HepG2 (cell line): Measurements from ENCODE around the gene AHRR. TPM values are rescaled to one million over a fixed set of nuclear protein-coding genes. Genes with fewer than 3 reads are reported as not detected.

ENCODE experiments used
- ATAC-seq: fragments of 200-7000 bp; cut with Tn5 transposase; 3 replicates; pipeline ENCODE4 v1.9.1; 2020; ENCODE audit warnings: mild to moderate bottlenecking, moderate library complexity
- BruUV-seq: library from RNA; stranded (reverse); fragments of 400-500 nt; replicated peaks from 2 replicates; lab custom pipeline; 2021; lab: Mats Ljungman, UMichigan
- CTCF ChIA-PET: fragments of 300-600 bp; formaldehyde crosslinking; extraction: SDS; loops from one replicate; lab custom pipeline; 2021; ENCODE audit warnings: low total read pairs, inconsistent platforms, low intra/inter-chr PET ratio; lab: Yijun Ruan, JAX
- POLR2A ChIA-PET: fragments of 350-600 bp; sonication (Branson Sonifier 250); formaldehyde crosslinking; loops from one replicate; lab custom pipeline; 2020; ENCODE audit warnings: antibody characterized with exemption, inconsistent platforms; lab: Yijun Ruan, JAX
- DNase-seq: peaks from one replicate; pipeline ENCODE4 v3.0.0-alpha.2; 2015; ENCODE audit warnings: low spot score
- FAIRE-seq: peaks from 3 replicates; lab custom pipeline; 2011; peaks lifted over from hg19 to GRCh38; lab: Jason Lieb, UNC
- H2AFZ ChIP-seq: one replicate; pipeline ENCODE4 v1.6.1; 2011; ENCODE audit warnings: low read length, inconsistent platforms
- H3K27ac ChIP-seq: fragments of 300-600 bp; 3 replicates; pipeline ENCODE4 v1.8.0; 2011; ENCODE audit warnings: mixed run types, mild to moderate bottlenecking, mixed read lengths, low read length, inconsistent platforms; ENCODE audit not compliant: insufficient read depth; ENCODE audit errors: extremely low read length
- H3K27me3 ChIP-seq, 2 experiments: fragments of 200-600 bp in 1 of 2; 2 replicates in 1 of 2; 3 replicates in 1 of 2; pipeline versions ENCODE4 v1.6.0 to v1.8.0; 2011; ENCODE audit warnings: low read length in 2 of 2, mild to moderate bottlenecking in 2 of 2, moderate library complexity in 2 of 2, inconsistent platforms in 1 of 2; ENCODE audit not compliant: insufficient read depth in 2 of 2, control insufficient read depth in 1 of 2
- H3K36me3 ChIP-seq, 2 experiments: fragments of 200-600 bp in 1 of 2; replicated peaks in 1 of 2; 2 replicates in 1 of 2; 3 replicates in 1 of 2; pipeline versions ENCODE4 v1.5.1 to v1.8.0; 2011; ENCODE audit warnings: low read length in 2 of 2, inconsistent platforms in 1 of 2; ENCODE audit not compliant: insufficient read depth in 2 of 2, control insufficient read depth in 1 of 2
- H3K4me1 ChIP-seq: 2 replicates; pipeline ENCODE4 v1.5.1; 2012; ENCODE audit warnings: low read length, inconsistent platforms; ENCODE audit not compliant: insufficient read depth
- H3K4me2 ChIP-seq: 2 replicates; pipeline ENCODE4 v1.6.0; 2011; ENCODE audit warnings: low read depth, low read length, inconsistent platforms
- H3K4me3 ChIP-seq, 3 experiments: fragments of 200-600 bp in 1 of 3; sonication (generic), shearing (Covaris generic) in 1 of 3; replicated peaks in 1 of 3; 2 replicates each; pipeline ENCODE4 v1.5.1; 2011 to 2016; ENCODE audit warnings: low read length in 3 of 3, inconsistent platforms in 2 of 3, low read depth in 2 of 3, mild to moderate bottlenecking in 2 of 3, control low read depth in 1 of 3, mixed read lengths in 1 of 3; ENCODE audit not compliant: insufficient read depth in 1 of 3
- H3K79me2 ChIP-seq: one replicate; pipeline ENCODE4 v1.6.1; 2011; ENCODE audit warnings: low read length, inconsistent platforms; ENCODE audit not compliant: insufficient read depth
- H3K9ac ChIP-seq: 2 replicates; pipeline ENCODE4 v1.6.0; 2011; ENCODE audit warnings: mild to moderate bottlenecking, low read depth, low read length, inconsistent platforms; ENCODE audit not compliant: insufficient read depth
- H3K9me3 ChIP-seq: 2 replicates; pipeline ENCODE4 v1.5.1; 2012; ENCODE audit warnings: mild to moderate bottlenecking, low read length
- H4K20me1 ChIP-seq: 2 replicates; pipeline ENCODE4 v1.6.0; 2011; ENCODE audit warnings: inconsistent platforms, mild to moderate bottlenecking, low read length, moderate library complexity; ENCODE audit not compliant: insufficient read depth
- AGO1 ChIP-seq: fragments of 200-400 bp; formaldehyde crosslinking; IDR thresholded peaks from 2 replicates; pipeline ENCODE4 v1.6.1; 2017; ENCODE audit warnings: mild to moderate bottlenecking, low read depth, low read length, moderate library complexity; ENCODE audit not compliant: poor library complexity, severe bottlenecking
- AKAP8 ChIP-seq: sonication (generic); formaldehyde crosslinking; IDR thresholded peaks from 2 replicates; pipeline ENCODE4 v1.5.1; 2020; ENCODE audit warnings: mild to moderate bottlenecking, missing genetic modification reagents
- FOXO1 ChIP-seq: sonication (generic); formaldehyde crosslinking; IDR thresholded peaks from 2 replicates; pipeline ENCODE4 v1.4.0; 2020; ENCODE audit warnings: missing genetic modification reagents
- FUBP1 ChIP-seq: sonication (generic); formaldehyde crosslinking; IDR thresholded peaks from 2 replicates; pipeline ENCODE4 v1.5.1; 2020; ENCODE audit warnings: missing genetic modification reagents, mild to moderate bottlenecking, borderline replicate concordance
- HMGXB4 ChIP-seq, 2 experiments: sonication (generic) in 1 of 2; formaldehyde crosslinking in 1 of 2; IDR thresholded peaks; 2 replicates each; pipeline versions ENCODE4 v1.4.0 to v1.6.1; 2018 to 2020; ENCODE audit warnings: missing genetic modification reagents in 2 of 2, borderline replicate concordance in 1 of 2, low read depth in 1 of 2, mild to moderate bottlenecking in 1 of 2, missing biosample characterization in 1 of 2
- KDM2A ChIP-seq: sonication (generic); formaldehyde crosslinking; IDR thresholded peaks from 2 replicates; pipeline ENCODE4 v1.4.0; 2020; ENCODE audit warnings: low read depth, missing genetic modification reagents, borderline replicate concordance
- TBX3 ChIP-seq: fragments of 450-650 bp; IDR thresholded peaks from 2 replicates; pipeline ENCODE4 v1.6.1; 2017; ENCODE audit warnings: antibody characterized with exemption, mild to moderate bottlenecking, inconsistent platforms, borderline replicate concordance
- TRIM24 ChIP-seq: sonication (generic); formaldehyde crosslinking; IDR thresholded peaks from 2 replicates; pipeline ENCODE4 v1.8.0; 2022; ENCODE audit warnings: mild to moderate bottlenecking, missing genetic modification reagents
- ZBTB49 ChIP-seq: sonication (generic); formaldehyde crosslinking; IDR thresholded peaks from 2 replicates; pipeline ENCODE4 v1.4.0; 2020; ENCODE audit warnings: missing genetic modification reagents, borderline replicate concordance
- WGBS: methylation state at CpG from one replicate; pipeline ENCODE4 v1.1.6; 2017; ENCODE audit warnings: low lambda C conversion rate; 5-methylcytosine and 5-hydroxymethylcytosine counted together
- in situ Hi-C: cut with HindIII; loops from 2 replicates; pipeline ENCODE4 v1.10.0; 2017; ENCODE audit warnings: low pct_unique_long_range_greater_than_20kb; ENCODE audit not compliant: extremely low pct_ligation_motif_present
- intact Hi-C: fragments of 100-400 bp; cut with micrococcal nuclease; formaldehyde crosslinking; loops from one replicate; pipeline ENCODE4 v1.10.0; 2022; ENCODE audit not compliant: unreplicated experiment
- polyA plus RNA-seq, 8 experiments: library from polyadenylated mRNA; depleted of rRNA in 3 of 8; stranded (reverse) in 7 of 8; unstranded in 1 of 8; fragments of >200 nt; fragmentation: Illumina TruSeq in 4 of 8; extraction: Trizol in 4 of 8; gene quantifications; 2 replicates each; pipeline versions ENCODE4 v1.2.1 to v1.2.3, GENCODE V29; 2011 to 2016; ENCODE audit warnings: low read depth in 4 of 8, missing spikeins in 1 of 8, mixed read lengths in 1 of 8; ENCODE audit not compliant: insufficient read depth in 1 of 8
- total RNA-seq, 5 experiments: library from RNA; depleted of rRNA; stranded (reverse); fragments of >200 nt; fragmentation: Illumina TruSeq; extraction: Trizol; gene quantifications; 2 replicates each; pipeline ENCODE4 v1.2.3, GENCODE V29; 2016; ENCODE audit warnings: low read depth in 1 of 5

Gene AHRR
- total and polyA plus RNA-seq, 2 of the 13 experiments (the other 11 are each of a cell fraction or from before 2014, with no cell fraction given): 0.28 to 0.35 TPM

GRCh38 chr5:478982-479535, 157.5 kb downstream of the AHRR start:
- in situ Hi-C loops: no loop called here
- no peak overlapping the region for H3K4me2 ChIP-seq
- TF ChIP-seq AKAP8 (CRISPR knock-in tag): peak; percentile 46; the same call in 1 of the 2 replicates
- no peak for TF ChIP-seq TRIM24
- TF ChIP-seq KDM2A (CRISPR knock-in tag): peak; percentile 16; the same call in 1 of the 2 replicates
- TF ChIP-seq AGO1: peak; percentile 75
- no peak overlapping the region for H3K9ac ChIP-seq
- WGBS: no CpG with 5 or more reads among the region's 18 CpGs
- no peaks in the 10 kb centered on the region for H3K79me2 ChIP-seq
- ChIA-PET CTCF (no interaction called here), POLR2A (no interaction called here)
- BruUV-seq: no TSS peak
- no peak overlapping the region for H3K4me3 ChIP-seq
- H3K4me1 ChIP-seq: peaks cover 15% of the 10 kb centered on the region
- ATAC-seq (peak; percentile 12; the same call in 2 of the 3 replicates), DNase-seq (no peak), FAIRE-seq (no peak)
- no peak overlapping the region for H2AFZ ChIP-seq
- H4K20me1 ChIP-seq: no peaks in the 10 kb centered on the region
- peaks cover 21 to 87% of the 10 kb centered on the region in 2 experiments for H3K27me3 ChIP-seq
- intact Hi-C loops: no loop called here
- H3K36me3 ChIP-seq: no peaks in the 10 kb centered on the region; a peak in 1 of 5 replicates
- H3K27ac ChIP-seq: no peak overlapping the region
- H3K9me3 ChIP-seq: no peaks in the 10 kb centered on the region

GRCh38 chr5:479566-480319, 158.2 kb downstream of the AHRR start:
- DNase-seq (no peak), FAIRE-seq (no peak), ATAC-seq (no peak)
- H4K20me1 ChIP-seq: no peaks in the 10 kb centered on the region
- no peak overlapping the region for H3K4me3 ChIP-seq
- CTCF ChIA-PET: no interaction called here
- H3K79me2 ChIP-seq: no peaks in the 10 kb centered on the region
- no peaks in the 10 kb centered on the region for H3K9me3 ChIP-seq
- no peak overlapping the region for H3K9ac ChIP-seq
- peaks cover 21 to 92% of the 10 kb centered on the region in 2 experiments for H3K27me3 ChIP-seq
- no peak overlapping the region for H2AFZ ChIP-seq
- no peak overlapping the region for H3K4me2 ChIP-seq
- POLR2A ChIA-PET: no interaction called here
- H3K27ac ChIP-seq: no peak overlapping the region
- no peaks in the 10 kb centered on the region; a peak in 1 of 5 replicates for H3K36me3 ChIP-seq
- in situ Hi-C loops (no loop called here), intact Hi-C loops (no loop called here)
- BruUV-seq: no TSS peak
- WGBS: 29% methylated on average over 7 of the region's 34 CpGs
- peaks cover 12% of the 10 kb centered on the region for H3K4me1 ChIP-seq
- TF ChIP-seq AKAP8 (CRISPR knock-in tag) (0 out of 2 replicates have a peak, but pooled peaks have one; percentile 5), FOXO1 (no peak), ZBTB49 (no peak), FUBP1 (no peak), HMGXB4 (CRISPR knock-in tag; IDR thresholded peaks at IDR 0.05; ENCODE audit: borderline replicate concordance in 1 of 2, low read depth in 1 of 2) (no peak), TBX3 (no peak)
